GM21825 (cell line): ENCODE data around the gene CTAGE15.
"Not testable (repeated sequence)": the region's sequence is repeated elsewhere in the genome, so short reads cannot be mapped to it uniquely, and the experiment has no call there.

ENCODE experiments used
- ATAC-seq: cut with Tn5 transposase; IDR thresholded peaks from one replicate; pipeline ENCODE4 v1.9.1; 2021; ENCODE audit warnings: mild to moderate bottlenecking, moderate library complexity; ENCODE audit not compliant: unreplicated experiment

CTAGE15 gene, protein sequence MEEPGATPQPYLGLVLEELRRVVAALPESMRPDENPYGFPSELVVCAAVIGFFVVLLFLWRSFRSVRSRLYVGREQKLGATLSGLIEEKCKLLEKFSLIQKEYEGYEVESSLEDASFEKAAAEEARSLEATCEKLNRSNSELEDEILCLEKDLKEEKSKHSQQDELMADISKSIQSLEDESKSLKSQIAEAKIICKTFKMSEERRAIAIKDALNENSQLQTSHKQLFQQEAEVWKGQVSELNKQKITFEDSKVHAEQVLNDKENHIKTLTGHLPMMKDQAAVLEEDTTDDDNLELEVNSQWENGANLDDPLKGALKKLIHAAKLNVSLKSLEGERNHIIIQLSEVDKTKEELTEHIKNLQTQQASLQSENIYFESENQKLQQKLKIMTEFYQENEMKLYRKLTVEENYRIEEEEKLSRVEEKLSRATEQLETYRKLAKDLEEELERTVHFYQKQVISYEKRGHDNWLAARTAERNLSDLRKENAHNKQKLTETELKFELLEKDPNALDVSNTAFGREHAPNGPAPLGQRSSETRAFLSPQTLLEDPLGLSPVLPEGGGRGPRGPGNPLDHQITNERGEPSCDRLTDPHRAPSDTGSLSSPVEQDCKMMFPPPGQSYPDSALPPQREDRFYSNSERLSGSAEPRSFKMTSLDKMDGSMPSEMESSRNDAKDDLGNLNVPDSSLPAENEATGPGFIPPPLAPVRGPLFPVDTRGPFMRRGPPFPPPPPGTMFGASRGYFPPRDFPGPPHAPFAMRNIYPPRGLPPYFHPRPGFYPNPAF

DNA sequence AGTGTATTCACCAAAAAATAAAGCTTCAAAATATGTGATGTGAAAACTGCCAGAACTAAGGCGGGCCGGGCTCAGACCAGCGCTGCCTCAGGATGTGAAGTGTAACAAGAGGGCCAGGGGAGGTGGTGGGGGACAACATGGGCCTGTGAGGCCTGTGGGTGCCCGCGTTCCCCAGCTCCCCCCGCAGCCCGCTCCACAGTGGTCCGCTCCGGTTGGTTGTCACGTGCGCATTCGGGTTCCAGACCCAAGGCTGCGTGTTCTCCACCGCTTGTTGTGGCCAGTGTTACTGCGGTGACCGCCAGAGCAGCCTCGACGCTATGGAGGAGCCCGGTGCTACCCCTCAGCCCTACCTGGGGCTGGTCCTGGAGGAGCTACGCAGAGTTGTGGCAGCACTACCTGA is at the start of gene CTAGE15:
Gene CTAGE15 (plus strand): TSS at position 301 of the 400 bp plus-strand sequence. CDS start 17 bp downstream, at position 318.
- ATAC-seq = not testable (repeated sequence)

DNA sequence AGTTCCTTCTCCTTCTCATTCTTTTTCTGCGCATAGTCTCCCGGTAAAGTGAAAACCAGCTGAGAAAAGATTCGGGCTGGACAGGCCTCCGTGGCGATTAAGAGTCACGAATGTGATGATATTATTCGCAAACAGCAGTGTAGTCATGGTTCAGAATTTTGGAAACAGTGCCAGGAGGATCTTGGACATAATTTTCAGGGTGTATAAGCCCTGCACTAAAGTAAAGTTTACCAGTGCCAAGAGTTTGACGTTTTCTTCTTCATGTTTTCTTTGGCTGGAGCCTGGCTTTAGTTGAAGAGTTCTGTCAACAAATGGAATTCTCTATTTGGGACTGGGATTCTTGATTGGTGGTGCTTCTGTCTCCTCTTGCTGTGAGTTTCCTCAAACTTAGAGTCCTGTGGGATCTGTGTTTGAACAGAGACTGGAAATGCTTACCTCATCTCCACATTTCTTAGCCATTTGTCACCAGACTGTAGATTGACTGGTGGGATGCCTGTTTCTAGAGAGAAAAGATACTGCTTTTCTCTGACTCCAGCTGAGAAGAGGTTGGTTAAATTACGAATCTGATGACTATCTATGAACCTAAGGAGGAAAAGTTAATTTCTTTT is 49.2 kb upstream of the CTAGE15 start:
- not testable (repeated sequence) for ATAC-seq

DNA sequence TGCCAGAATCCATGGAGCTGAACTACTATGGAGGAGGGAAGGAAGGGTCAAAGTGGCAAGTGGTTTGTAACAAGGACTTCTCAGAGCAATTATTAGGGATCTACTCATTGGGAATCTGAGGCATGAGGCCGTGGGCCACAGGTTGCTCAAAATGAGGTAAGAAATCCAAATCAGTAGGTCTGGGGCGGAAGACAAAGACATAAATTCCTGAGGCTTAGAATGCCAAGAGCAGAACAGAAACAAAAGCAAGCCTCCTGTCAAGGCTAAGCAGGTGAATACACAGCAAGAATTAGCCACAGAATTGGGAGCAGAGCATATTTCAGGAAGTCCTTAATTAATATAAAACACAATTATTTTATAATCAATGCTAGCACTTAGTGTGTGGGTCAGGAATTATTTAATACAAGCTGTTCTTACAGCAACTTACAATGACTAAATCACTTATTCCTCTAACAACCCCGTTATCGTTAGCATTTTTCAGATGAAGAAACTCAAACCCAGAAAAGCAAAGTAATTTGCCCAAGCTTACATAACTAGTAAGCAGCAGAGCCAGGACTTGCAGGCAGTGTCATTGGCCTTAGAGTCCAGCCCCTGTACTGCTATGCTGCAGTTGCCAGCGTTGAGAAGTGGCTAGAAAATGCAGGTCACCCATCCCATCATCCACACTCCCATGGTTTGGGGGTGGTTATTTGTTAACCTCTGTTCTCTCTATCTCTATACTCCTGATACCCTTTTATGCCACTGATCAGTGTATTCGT is 40.3 kb upstream of the CTAGE15 start:
- not testable (repeated sequence) for ATAC-seq

DNA sequence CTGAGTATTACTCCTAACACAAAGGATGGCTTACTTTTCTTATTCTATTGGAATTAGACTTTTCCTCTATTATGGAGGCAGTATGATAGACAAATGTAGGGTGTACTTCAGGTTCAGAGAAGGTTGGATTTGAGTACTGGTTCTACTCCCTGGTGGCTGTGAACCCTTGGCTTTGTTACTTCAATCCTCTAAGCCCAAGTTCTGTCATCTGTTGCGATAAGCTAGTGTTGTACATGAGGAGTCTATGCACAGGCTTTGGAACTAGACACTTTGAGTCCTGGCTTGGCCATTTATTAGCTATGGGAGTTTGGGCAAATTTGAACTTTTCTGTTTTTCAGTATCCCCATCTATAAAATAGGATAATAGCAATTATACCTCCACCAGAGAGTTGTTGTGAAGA is 39.7 kb upstream of the CTAGE15 start:
- ATAC-seq = not testable (repeated sequence)

DNA sequence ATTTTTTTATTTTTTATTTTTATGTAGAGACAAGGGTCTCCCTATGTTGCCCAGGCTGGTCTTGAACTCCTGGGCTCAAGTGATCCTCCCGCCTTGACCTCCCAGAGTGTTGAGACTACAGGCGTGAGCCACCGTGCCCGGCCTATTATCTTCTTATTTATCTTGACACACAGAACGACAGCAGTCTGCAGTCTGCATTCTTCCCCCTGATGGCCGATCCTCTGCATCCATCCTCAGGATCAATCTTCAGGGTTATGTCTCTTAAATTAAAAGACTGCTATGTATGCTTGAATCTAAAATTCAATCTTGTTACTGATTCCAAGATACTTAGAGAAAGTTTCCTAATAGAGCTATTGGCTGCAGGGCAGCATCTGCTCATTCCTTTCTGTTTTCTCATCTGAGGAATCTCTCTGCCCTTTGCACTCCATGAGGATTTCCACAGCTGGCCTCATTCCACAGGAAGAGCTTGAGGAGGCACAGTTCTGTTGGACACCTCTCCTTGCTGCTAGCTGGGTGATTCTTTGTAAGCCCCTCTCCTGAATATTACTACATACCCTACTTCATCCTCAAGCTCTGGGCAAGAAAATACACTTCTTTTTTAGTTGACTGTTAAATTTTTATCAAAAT is 38.3 kb upstream of the CTAGE15 start:
- ATAC-seq = not testable (repeated sequence)

DNA sequence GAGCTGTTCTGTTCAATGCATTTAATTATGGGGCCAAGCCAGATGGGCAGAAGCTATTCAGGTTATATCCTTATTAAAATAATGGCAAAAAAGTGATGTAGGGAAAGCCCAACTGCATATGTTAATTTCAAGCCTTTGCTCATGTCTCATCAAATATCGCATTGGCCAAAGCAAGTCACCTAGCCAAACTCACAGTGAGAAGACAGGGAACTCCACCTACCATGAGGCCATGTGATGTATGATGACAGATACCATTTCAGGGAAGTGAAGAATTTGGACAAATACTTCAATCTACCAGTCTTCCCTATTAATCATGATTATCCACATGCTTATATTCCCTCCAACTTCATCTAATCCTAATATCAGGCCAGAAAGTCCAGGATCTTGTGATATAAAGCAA is 35.2 kb upstream of the CTAGE15 start:
- not testable (repeated sequence) for ATAC-seq

DNA sequence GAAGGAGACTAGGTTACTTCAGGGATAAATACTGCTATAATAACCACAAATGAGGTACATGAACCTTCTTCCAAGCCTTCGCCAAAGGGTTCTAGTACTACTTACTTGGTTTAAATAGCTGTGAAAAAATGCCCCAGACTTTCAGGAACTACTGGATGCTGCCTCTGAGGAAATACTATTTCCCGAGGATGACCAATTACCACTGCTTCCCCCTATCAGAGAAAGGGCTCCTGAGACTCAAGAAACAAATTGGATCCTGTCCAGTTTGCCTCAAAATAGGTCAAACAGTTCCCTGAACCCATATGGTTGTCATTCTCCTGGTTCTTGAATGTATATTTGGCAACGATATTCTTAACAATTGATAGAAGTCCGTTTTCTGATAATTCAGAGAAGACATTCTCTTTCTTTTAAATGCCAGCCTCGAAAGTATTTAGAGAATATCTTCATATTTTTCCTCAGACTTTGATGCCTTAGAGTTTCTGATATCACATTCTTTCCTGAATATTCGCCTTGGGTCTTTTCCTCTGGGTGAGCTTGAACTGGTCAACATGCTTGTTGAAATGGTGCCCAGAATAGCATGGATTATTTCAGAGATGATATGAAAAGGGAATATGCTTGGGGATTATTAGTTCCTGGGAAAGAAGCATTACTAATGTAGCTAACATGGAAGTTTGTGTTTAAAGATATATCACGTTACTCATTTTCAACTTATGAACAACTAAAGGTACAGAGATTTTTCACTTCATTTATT is 28.1 kb upstream of the CTAGE15 start:
- ATAC-seq = not testable (repeated sequence)

DNA sequence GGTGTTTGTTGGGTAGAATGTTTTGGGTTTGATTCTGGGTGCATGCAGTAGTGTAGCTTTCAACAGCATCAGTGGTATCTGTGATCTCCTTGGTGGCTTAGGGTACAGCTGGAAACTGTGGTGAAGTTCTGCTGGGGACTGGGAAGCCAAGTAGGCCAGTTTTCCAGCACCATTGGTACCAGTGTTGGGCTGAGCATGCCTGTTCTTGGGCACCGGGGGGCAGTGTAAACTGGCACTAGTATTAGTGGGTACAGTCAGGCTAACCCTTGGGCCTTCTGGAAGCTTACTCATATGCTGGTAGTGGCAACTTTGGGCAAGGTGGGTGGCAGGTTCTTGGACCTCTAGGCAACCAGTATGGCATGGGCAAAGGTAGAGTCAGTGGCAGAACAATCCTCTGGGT is 15.6 kb upstream of the CTAGE15 start:
- ATAC-seq = not testable (repeated sequence)

DNA sequence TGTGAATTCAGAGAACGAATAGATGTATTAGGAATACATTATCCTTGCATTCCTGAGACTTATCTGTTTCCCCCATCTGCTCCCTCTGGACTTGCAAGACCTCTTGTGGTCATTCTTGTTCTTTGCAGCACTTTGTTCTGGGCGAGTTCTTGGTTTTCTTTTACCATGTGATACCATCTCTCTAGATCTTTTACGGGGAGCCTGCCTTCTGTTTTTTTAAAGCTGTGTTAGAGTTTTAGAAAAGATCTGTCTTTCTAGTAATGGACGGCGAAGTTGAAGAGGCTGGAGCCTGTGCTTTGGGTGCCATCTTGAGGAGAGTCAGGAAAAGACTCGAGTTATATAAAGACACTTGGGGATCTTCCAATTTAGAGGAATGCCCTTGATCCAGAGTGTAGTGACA is 8.3 kb upstream of the CTAGE15 start:
- not testable (repeated sequence) for ATAC-seq

DNA sequence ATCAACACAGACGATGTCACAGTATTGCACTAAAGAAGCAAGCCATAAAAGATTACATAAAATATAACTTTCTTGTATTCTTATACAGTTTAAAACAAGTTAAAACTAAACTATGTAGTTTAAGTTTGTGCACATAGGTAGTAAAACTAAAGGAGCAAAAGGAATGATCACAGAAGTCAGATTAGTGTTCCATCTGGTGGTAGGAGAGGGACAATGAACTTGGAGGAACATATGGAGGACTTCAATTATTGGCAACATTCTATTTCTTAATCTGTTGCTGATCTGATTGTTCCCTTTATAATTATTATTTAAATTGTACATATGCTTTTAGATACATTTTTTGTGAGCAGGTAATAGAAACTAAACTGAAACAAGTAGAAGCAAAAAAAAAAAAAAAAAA is 5.6 kb upstream of the CTAGE15 start:
- ATAC-seq = not testable (repeated sequence)

DNA sequence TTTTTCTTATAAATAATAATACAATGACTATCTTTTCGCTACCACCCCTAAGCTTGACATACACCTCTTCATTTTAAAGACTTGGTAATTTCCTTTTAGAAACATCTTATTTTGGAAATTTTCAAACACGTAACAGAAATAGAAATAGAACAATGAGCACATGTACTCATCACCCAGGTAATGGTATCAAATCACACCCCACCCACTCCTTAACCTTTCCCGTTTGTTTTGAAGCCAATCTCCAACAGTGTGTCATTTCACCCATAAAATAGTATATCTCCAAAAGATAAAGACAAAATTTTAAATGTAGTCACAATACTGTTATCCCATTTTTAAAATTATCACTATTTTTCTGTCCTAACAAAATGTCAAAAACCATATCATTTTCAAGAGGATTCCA is 16.6 kb downstream of the CTAGE15 start:
- not testable (repeated sequence) for ATAC-seq

DNA sequence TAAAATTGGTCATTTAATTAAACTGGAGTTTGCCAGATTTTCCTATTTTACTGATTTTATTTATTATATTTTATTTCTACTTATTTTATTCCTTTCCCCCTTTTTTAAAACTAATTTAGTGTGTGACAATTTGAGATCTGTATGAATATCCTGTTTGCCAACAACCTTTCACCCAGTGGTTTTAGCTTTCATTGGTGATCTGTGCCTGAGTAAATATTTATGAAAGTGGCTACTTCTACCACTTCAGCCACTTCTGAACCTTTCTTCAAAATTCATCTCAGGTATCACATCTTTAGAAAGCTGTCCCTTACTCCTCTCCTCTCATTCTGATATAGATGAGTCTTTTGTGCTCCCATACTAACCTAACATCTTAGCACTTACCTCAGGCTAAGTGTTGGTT is 18.3 kb downstream of the CTAGE15 start:
- ATAC-seq = not testable (repeated sequence)

DNA sequence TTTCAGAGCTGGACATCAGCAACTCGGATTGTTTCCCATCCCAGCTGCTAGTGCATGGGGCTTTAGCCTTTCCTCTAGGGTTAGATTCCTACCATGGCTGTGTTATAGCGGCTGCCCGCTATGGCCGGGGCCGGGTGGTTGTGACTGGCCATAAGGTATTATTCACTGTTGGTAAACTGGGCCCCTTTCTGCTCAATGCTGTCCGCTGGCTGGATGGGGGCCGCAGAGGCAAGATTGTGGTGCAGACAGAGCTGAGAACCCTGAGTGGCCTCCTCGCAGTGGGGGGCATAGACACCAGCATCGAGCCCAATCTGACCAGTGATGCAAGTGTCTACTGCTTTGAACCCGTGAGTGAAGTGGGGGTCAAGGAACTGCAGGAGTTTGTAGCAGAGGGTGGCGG is 26.5 kb downstream of the CTAGE15 start:
- ATAC-seq = not testable (repeated sequence)

DNA sequence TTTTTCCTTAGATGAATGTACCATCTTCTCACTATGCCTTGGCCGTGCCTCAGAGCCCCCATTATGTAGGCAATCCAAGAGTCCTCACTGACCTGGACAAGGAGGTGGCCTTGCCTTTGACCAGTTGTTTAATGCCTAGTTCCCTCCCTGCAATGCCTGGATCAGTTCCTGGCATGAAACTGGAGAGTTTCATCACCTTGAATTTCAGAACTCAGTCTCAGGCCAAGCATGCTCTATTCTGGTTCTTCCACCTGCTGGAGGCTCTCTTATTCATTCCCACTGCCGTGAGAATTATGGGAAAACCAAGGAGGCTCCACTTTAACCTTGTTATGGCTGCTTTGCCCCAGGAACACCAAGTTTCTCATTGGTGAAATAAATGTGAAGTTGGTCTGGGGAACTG is 31.9 kb downstream of the CTAGE15 start:
- not testable (repeated sequence) for ATAC-seq

DNA sequence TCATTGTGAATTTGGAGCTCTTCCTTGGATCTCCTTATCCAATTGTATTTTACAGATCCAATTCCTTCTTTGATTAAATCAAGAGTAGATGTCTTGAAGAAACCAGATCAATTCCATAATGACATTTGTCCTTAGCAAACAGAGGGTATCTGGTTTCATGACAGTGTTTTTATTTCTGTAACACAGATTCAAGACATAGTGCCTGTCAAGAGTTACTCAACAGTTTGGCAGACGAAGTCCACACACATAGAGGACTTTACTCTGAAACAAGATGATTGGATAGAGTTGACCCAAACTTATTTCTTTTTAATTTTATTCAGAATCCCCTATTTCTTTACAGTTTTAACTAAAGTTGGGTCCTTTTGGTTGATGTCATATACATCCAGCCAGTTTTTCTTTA is 34.5 kb downstream of the CTAGE15 start:
- not testable (repeated sequence) for ATAC-seq

DNA sequence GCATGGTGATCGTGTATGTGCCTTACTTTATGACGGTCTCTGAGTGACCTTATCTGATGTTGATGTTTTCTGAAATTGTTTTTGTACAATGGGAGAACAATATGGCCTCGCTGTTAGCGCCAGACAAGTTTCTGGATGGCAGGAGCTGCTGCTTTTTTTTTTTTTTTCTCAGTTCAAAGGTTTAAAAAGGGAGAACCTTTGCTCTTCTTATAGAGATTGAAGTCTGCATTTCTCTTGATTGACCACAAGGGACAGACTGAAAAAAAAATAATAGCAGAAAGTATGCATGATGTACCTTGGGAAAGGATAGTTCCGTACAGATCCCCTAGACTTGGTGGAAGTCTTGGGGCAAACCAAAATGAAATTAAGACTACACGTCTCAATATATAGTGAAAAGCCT is 43.9 kb downstream of the CTAGE15 start:
- not testable (repeated sequence) for ATAC-seq

DNA sequence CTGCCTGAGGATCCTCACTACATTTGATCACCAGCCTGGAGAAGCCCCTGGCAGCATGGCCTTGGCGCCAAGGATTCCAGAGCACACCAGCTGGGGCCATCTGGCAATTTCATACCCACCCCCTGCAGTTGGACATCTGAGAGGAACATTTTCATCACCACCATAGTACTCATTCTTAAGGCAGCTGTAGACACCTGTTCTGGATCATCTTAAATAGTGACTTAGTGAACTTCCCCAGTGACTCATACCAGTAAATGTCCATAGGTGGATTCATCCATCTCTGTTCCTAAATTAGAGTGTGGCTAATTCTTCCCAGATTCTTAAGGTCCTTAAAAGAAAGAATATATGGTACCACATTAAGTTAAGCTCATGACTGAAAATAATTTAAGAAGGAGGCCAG is 45.6 kb downstream of the CTAGE15 start:
- ATAC-seq = not testable (repeated sequence)

DNA sequence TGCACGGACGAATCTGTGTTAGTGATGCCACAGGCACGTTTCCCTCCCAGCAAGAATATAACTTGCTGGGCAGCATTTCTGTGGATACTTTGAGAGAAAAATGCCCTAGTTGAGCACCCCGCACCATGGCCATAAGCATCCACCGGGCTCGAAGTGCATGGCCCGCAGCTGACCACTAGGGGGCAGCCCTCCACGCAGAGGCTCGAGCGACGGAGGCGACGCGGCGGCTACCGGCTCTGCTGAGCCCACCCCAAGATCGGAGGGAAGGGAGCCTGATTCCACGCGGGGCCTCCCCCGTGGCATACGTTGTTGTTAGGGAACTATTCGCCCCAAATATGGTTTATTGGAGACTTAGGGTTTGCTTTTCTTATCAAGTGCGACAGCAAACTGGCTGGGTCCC is 48.5 kb downstream of the CTAGE15 start:
- peak; percentile 18 for ATAC-seq

DNA sequence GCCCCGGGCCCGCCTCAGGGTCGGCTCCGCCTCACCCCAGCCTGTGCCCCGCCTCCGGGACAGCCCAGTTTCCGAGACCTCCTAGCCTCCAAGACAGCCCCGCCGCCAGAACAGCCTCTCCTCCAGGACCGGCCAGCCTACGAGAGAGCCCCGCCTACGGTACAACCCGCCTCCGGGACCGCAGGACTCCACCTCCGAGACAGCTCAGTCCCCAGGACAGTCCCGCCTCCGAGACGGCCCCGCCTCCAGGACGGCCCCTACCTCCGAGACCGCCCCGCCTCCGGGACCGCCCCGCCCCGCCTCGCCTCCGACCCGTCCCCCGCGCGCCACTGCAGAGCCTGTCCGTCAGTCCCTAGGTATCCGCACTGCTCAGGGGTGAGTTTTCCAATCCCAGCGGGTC is 49.0 kb downstream of the CTAGE15 start, which contains the start of gene TCAF2:
Gene TCAF2 (plus strand): TSS at position 329 of the 400 bp plus-strand sequence.
- ATAC-seq = peak; percentile 90
